ENCODE data around the gene TDRD9.

TDRD9 gene

GRCh38 chr14:104081951-104082464 lies 153.8 kb downstream of the TDRD9 start:
- Histone ChIP-seq H3K4me2 (ENCODE audit: low read depth, low read length) (no peak overlapping the region), H3K9ac (ENCODE audit: low read length) (no peak overlapping the region), H3K9me3 (replicated peaks; ENCODE audit: insufficient read depth, low read length) (no peaks in the 10 kb centered on the region), H2AFZ (ENCODE audit: low read length) (no peak overlapping the region), H3K9me2 (replicated peaks; ENCODE audit: insufficient read depth, low read length) (no peaks in the 10 kb centered on the region), H3K4me3 (ENCODE audit: low read length) (no peak overlapping the region), H4K20me1 (ENCODE audit: insufficient read depth, low read length) (no peaks in the 10 kb centered on the region), H3K36me3 (replicated peaks; ENCODE audit: insufficient read depth, low read length) (no peaks in the 10 kb centered on the region), H3K27ac (ENCODE audit: low read length) (no peak overlapping the region), H3K4me1 (ENCODE audit: low read length) (no peaks in the 10 kb centered on the region), H3F3A (ENCODE audit: insufficient read depth, low read length) (no peaks in the 10 kb centered on the region), H3K79me2 (ENCODE audit: low read length) (no peaks in the 10 kb centered on the region), H3K27me3 (replicated peaks; ENCODE audit: insufficient read depth, low read length) (peaks cover 24% of the 10 kb centered on the region)
- DNase-seq: no peak
- TF ChIP-seq CTCF (IDR thresholded peaks at IDR 0.05; ENCODE audit: low read length): no peak
- no peak for TF ChIP-seq EZH2 (optimal IDR thresholded peaks at IDR 0.05; ENCODE audit: low read depth, low read length)
- no peak for TF ChIP-seq EZH2phosphoT487 (IDR thresholded peaks at IDR 0.05; ENCODE audit: low read length)

- no peak overlapping the region for H2AFZ ChIP-seq (ENCODE audit: low read length)
- no peak overlapping the region for H3K4me2 ChIP-seq (ENCODE audit: low read depth, low read length)
- H3K9me3 ChIP-seq (replicated peaks; ENCODE audit: insufficient read depth, low read length): no peaks in the 10 kb centered on the region
- no peaks in the 10 kb centered on the region for H3K36me3 ChIP-seq (replicated peaks; ENCODE audit: insufficient read depth, low read length)
- no peaks in the 10 kb centered on the region for H3K9me2 ChIP-seq (replicated peaks; ENCODE audit: insufficient read depth, low read length)
- no peak overlapping the region for H3K27ac ChIP-seq (ENCODE audit: low read length)
- no peaks in the 10 kb centered on the region for H3K4me1 ChIP-seq (ENCODE audit: low read length)
- no peaks in the 10 kb centered on the region for H3K79me2 ChIP-seq (ENCODE audit: low read length)
- no peaks in the 10 kb centered on the region for H3F3A ChIP-seq (ENCODE audit: insufficient read depth, low read length)
- no peak for TF ChIP-seq EZH2 (optimal IDR thresholded peaks at IDR 0.05; ENCODE audit: low read depth, low read length)
- no peak for TF ChIP-seq EZH2phosphoT487 (IDR thresholded peaks at IDR 0.05; ENCODE audit: low read length)
- TF ChIP-seq CTCF (IDR thresholded peaks at IDR 0.05; ENCODE audit: low read length): no peak
- H3K27me3 ChIP-seq (replicated peaks; ENCODE audit: insufficient read depth, low read length): peaks cover 25% of the 10 kb centered on the region
- DNase-seq: no peak
- no peak overlapping the region for H3K9ac ChIP-seq (ENCODE audit: low read length)
- H4K20me1 ChIP-seq (ENCODE audit: insufficient read depth, low read length): no peaks in the 10 kb centered on the region
- no peak overlapping the region for H3K4me3 ChIP-seq (ENCODE audit: low read length)
Measured at GRCh38 chr14:104082807-104083206, 154.6 kb downstream of the TDRD9 start.

- H3K27ac ChIP-seq (ENCODE audit: low read length): no peak overlapping the region
- H2AFZ ChIP-seq (ENCODE audit: low read length): no peak overlapping the region
- no peaks in the 10 kb centered on the region for H3F3A ChIP-seq (ENCODE audit: insufficient read depth, low read length)
- H4K20me1 ChIP-seq (ENCODE audit: insufficient read depth, low read length): no peaks in the 10 kb centered on the region
- H3K4me1 ChIP-seq (ENCODE audit: low read length): no peaks in the 10 kb centered on the region
- TF ChIP-seq EZH2 (optimal IDR thresholded peaks at IDR 0.05; ENCODE audit: low read depth, low read length) (no peak), CTCF (IDR thresholded peaks at IDR 0.05; ENCODE audit: low read length) (no peak), EZH2phosphoT487 (IDR thresholded peaks at IDR 0.05; ENCODE audit: low read length) (no peak)
- DNase-seq: no peak
- no peak overlapping the region for H3K4me3 ChIP-seq (ENCODE audit: low read length)
- no peaks in the 10 kb centered on the region for H3K36me3 ChIP-seq (replicated peaks; ENCODE audit: insufficient read depth, low read length)
- H3K4me2 ChIP-seq (ENCODE audit: low read depth, low read length): no peak overlapping the region
- H3K9me2 ChIP-seq (replicated peaks; ENCODE audit: insufficient read depth, low read length): no peaks in the 10 kb centered on the region
- peaks cover 35% of the 10 kb centered on the region for H3K27me3 ChIP-seq (replicated peaks; ENCODE audit: insufficient read depth, low read length)
- no peaks in the 10 kb centered on the region for H3K79me2 ChIP-seq (ENCODE audit: low read length)
- no peak overlapping the region for H3K9ac ChIP-seq (ENCODE audit: low read length)
- no peaks in the 10 kb centered on the region for H3K9me3 ChIP-seq (replicated peaks; ENCODE audit: insufficient read depth, low read length)
Measured at GRCh38 chr14:104084251-104085002, 156.2 kb downstream of the TDRD9 start.

Measured in MM.1S (cell line).